ENCODE measurements around the gene EP400. TPM values are rescaled to one million over a fixed set of nuclear protein-coding genes. Genes with fewer than 3 reads are reported as not detected.

Gene EP400
- total RNA-seq, 2 experiments from 2014 or later: 45.6 to 46.1 TPM

DNA sequence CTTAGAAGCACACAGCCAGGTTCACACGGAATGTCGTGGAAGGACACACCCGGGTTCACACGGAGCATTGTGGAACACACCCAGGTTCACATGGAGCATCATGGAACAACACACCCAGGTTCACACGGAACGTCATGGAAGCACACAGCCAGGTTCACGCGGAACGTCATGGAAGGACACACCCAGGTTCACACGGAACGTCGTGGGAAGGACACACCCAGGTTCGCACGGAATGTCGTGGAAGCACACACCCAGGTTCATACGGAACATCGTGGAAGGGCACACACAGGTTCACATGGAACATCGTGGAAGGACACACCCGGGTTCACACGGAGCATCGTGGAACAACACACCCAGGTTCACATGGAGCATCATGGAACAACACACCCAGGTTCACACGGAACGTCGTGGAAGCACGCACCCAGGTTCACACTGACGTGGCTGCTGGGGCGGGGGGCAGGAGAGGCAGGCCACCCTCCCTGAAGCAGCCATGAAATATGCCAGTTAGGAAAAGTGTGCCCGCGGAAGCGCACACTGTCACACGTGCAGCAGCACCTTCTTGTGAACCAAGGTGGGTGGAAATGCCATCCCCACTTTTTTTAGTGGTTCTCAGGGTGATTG is 86.4 kb downstream of the EP400 start:
- POLR2A ChIA-PET: no interaction called here

GRCh38 chr12:132040906-132041606 is 91.3 kb downstream of the EP400 start:
- intact Hi-C loops (cut with micrococcal nuclease): no loop called here
- H3K9me3 Mint-ChIP-seq: no peaks in the 10 kb centered on the region
- H3K27ac Mint-ChIP-seq: no peak overlapping the region
- no peak for DNase-seq
- no peak overlapping the region for H3K4me3 Mint-ChIP-seq
- no peak for TF ChIP-seq CTCF (IDR thresholded peaks at IDR 0.05)
- CTCF ChIA-PET: no interaction called here
- peaks cover 3% of the 10 kb centered on the region for H3K4me1 Mint-ChIP-seq (ENCODE audit: low read depth)
- no peaks in the 10 kb centered on the region for H3K27me3 Mint-ChIP-seq
- POLR2A ChIA-PET: no interaction called here
- H3K36me3 Mint-ChIP-seq (ENCODE audit: low read depth): peaks cover 38% of the 10 kb centered on the region
- no peak for ATAC-seq

More for the DNA sequence above, 86.4 kb downstream of the EP400 start:
- CTCF ChIA-PET: no interaction called here
- no peaks in the 10 kb centered on the region for H3K4me1 Mint-ChIP-seq (ENCODE audit: low read depth)
- peaks cover 39% of the 10 kb centered on the region for H3K36me3 Mint-ChIP-seq (ENCODE audit: low read depth)
- no peak for TF ChIP-seq CTCF (IDR thresholded peaks at IDR 0.05)
- DNase-seq: no peak
- H3K4me3 Mint-ChIP-seq: no peak overlapping the region
- intact Hi-C loops (cut with micrococcal nuclease): no loop called here
- no peak for ATAC-seq
- no peaks in the 10 kb centered on the region for H3K27me3 Mint-ChIP-seq
- H3K9me3 Mint-ChIP-seq: no peaks in the 10 kb centered on the region
- H3K27ac Mint-ChIP-seq: no peak overlapping the region

- DNase-seq: no peak
- ATAC-seq: no peak
- Mint-ChIP-seq H3K27me3 (no peaks in the 10 kb centered on the region), H3K27ac (no peak overlapping the region), H3K9me3 (no peaks in the 10 kb centered on the region), H3K4me1 (ENCODE audit: low read depth) (peaks cover 3% of the 10 kb centered on the region), H3K4me3 (no peak overlapping the region), H3K36me3 (ENCODE audit: low read depth) (peaks cover 31% of the 10 kb centered on the region)
- CTCF ChIA-PET: interaction anchor here (1.5 kb wide), 1 partner anchor 14 kb away, joined by 3 read pairs; no protein-coding TSS in a partner anchor
- TF ChIP-seq CTCF (IDR thresholded peaks at IDR 0.05): no peak
- POLR2A ChIA-PET: interaction anchor here (0.8 to 1.0 kb wide), 2 partner anchors 181 to 330 kb away, joined by 3 to 4 read pairs; no protein-coding TSS in a partner anchor
- intact Hi-C loops (cut with micrococcal nuclease): no loop called here
These were observed 93.5 kb downstream of the EP400 start for GRCh38 chr12:132043216-132043615.

DNA sequence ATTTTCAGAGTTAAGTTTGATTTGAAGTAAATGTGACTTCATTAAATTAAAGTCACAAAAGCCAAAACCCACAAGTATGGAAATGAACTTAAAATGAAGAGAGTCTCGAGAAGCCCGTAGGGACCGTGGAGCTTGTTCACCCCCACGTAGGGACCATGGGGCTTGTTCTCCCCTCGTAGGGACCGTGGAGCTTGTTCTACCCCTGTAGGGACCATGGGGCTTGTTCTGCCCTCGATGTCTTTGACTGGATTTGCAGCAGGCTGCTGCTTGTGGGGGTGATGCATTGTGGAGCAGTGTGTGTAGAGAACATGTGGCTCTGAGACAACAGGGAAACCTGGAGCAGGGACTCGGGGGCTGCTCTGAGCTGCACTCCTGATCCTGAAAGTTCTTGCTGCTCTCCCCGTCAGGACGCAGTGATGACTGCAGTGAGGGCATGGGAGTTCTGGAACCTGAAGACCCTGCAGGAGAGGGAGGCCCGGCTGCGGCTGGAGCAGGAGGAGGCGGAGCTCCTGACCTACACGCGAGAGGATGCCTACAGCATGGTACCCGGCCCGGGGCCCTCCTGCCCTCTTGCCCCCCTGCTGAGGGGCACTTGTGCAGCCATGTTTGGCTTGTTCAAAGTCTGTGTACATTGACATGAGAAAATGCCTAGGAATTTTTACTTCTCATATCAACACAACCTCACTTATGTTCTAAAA is 94.2 kb downstream of the EP400 start:
- POLR2A ChIA-PET: interaction anchor here (1.0 kb wide), 1 partner anchor 331 kb away, joined by 4 read pairs; no protein-coding TSS in a partner anchor
- no peak overlapping the region for H3K4me3 Mint-ChIP-seq
- H3K27ac Mint-ChIP-seq: no peak overlapping the region
- H3K4me1 Mint-ChIP-seq (ENCODE audit: low read depth): peaks cover 3% of the 10 kb centered on the region
- TF ChIP-seq CTCF (IDR thresholded peaks at IDR 0.05): no peak
- H3K27me3 Mint-ChIP-seq: no peaks in the 10 kb centered on the region
- no peaks in the 10 kb centered on the region for H3K9me3 Mint-ChIP-seq
- ATAC-seq (no peak), DNase-seq (no peak)
- peaks cover 26% of the 10 kb centered on the region for H3K36me3 Mint-ChIP-seq (ENCODE audit: low read depth)
- intact Hi-C loops (cut with micrococcal nuclease): no loop called here
- CTCF ChIA-PET: interaction anchor here (1.5 kb wide), 1 partner anchor 13 kb away, joined by 3 read pairs; no protein-coding TSS in a partner anchor
